Osteoblast (primary cell): ENCODE data around the gene SPTBN5. TPM values are rescaled to one million over a fixed set of nuclear protein-coding genes. Genes with fewer than 3 reads are reported as not detected.

Experiments
- DNase-seq: peaks from one replicate; pipeline ENCODE4 v3.0.0; 2011; ENCODE audit warnings: low spot score, mixed read lengths; ENCODE audit not compliant: insufficient read length; ENCODE audit errors: missing footprints
- H2AFZ ChIP-seq: 2 replicates; pipeline ENCODE4 v1.6.0; 2011; ENCODE audit warnings: mild to moderate bottlenecking, low read length
- H3K27ac ChIP-seq: 2 replicates; pipeline ENCODE4 v1.5.1; 2011; ENCODE audit warnings: mild to moderate bottlenecking, low read depth, low read length, moderate library complexity
- H3K27me3 ChIP-seq: 2 replicates; pipeline ENCODE4 v1.6.0; 2012; ENCODE audit warnings: mild to moderate bottlenecking, control low read depth, inconsistent platforms, low read length, moderate library complexity; ENCODE audit not compliant: insufficient read depth
- H3K36me3 ChIP-seq: 2 replicates; pipeline ENCODE4 v1.5.1; 2011; ENCODE audit warnings: mild to moderate bottlenecking, low read length, control low read depth, moderate library complexity; ENCODE audit not compliant: insufficient read depth
- H3K4me1 ChIP-seq: 2 replicates; pipeline ENCODE4 v1.5.1; 2011; ENCODE audit warnings: mild to moderate bottlenecking, low read length, control low read depth, moderate library complexity; ENCODE audit not compliant: insufficient read depth
- H3K4me2 ChIP-seq: 2 replicates; pipeline ENCODE4 v1.6.0; 2011; ENCODE audit warnings: mild to moderate bottlenecking, low read length; ENCODE audit not compliant: insufficient read depth
- H3K4me3 ChIP-seq: fragments of 200-600 bp; sonication (generic); 3 replicates; pipeline ENCODE4 v1.5.1; 2012; ENCODE audit warnings: mild to moderate bottlenecking, low read length, inconsistent platforms; ENCODE audit not compliant: insufficient read depth
- H3K79me2 ChIP-seq: 2 replicates; pipeline ENCODE4 v1.6.0; 2012; ENCODE audit warnings: mild to moderate bottlenecking, low read length, control low read depth, inconsistent platforms; ENCODE audit not compliant: insufficient read depth
- H3K9me3 ChIP-seq: 2 replicates; pipeline ENCODE4 v1.5.1; 2011; ENCODE audit warnings: low read depth, low read length, control low read depth
- H4K20me1 ChIP-seq: 2 replicates; pipeline ENCODE4 v1.6.0; 2012; ENCODE audit warnings: mild to moderate bottlenecking, low read length, control low read depth; ENCODE audit not compliant: insufficient read depth
- total RNA-seq: library from RNA; depleted of rRNA; stranded (reverse); fragments of >200 nt; gene quantifications from 2 replicates; pipeline ENCODE4 v1.2.3, GENCODE V29; 2012
- TF ChIP-seq, protein P1 (sequence below): IDR thresholded peaks from 2 replicates; pipeline ENCODE4 v1.5.1; 2011; ENCODE audit warnings: mild to moderate bottlenecking, low read depth, low read length, moderate library complexity; ENCODE audit errors: extremely low read depth

Gene SPTBN5
- total RNA-seq, 1 donor: 0.36 TPM

DNA sequence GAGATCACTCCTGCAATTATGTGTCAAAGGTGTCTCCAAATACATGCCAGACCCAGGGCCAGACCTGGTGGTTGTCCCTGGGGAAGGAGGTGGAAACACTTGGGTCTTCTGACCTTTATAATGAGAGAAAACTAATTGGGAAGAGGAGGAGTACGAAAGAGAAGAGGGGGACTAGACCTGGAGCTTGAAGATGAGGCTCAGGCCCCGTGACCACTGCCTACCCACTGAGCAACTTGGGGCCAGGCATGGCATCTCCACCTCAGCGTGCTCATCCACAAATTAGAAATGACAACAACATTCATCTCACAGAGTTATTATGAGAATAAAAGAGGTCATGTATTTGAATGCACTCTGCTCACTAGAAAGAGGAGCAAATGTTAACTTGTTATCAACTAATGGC lies 19.4 kb upstream of the SPTBN5 start:
- Histone ChIP-seq H2AFZ (no peak overlapping the region), H3K79me2 (no peaks in the 10 kb centered on the region), H3K4me3 (no peak overlapping the region), H3K27ac (no peak overlapping the region), H3K4me2 (no peak overlapping the region), H3K4me1 (peaks cover 10% of the 10 kb centered on the region), H3K36me3 (peaks cover 10% of the 10 kb centered on the region), H4K20me1 (peaks cover 12% of the 10 kb centered on the region), H3K9me3 (no peaks in the 10 kb centered on the region), H3K27me3 (no peaks in the 10 kb centered on the region)
- no peak for DNase-seq
- TF ChIP-seq, protein P1, sequence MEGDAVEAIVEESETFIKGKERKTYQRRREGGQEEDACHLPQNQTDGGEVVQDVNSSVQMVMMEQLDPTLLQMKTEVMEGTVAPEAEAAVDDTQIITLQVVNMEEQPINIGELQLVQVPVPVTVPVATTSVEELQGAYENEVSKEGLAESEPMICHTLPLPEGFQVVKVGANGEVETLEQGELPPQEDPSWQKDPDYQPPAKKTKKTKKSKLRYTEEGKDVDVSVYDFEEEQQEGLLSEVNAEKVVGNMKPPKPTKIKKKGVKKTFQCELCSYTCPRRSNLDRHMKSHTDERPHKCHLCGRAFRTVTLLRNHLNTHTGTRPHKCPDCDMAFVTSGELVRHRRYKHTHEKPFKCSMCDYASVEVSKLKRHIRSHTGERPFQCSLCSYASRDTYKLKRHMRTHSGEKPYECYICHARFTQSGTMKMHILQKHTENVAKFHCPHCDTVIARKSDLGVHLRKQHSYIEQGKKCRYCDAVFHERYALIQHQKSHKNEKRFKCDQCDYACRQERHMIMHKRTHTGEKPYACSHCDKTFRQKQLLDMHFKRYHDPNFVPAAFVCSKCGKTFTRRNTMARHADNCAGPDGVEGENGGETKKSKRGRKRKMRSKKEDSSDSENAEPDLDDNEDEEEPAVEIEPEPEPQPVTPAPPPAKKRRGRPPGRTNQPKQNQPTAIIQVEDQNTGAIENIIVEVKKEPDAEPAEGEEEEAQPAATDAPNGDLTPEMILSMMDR: no peak

DNA sequence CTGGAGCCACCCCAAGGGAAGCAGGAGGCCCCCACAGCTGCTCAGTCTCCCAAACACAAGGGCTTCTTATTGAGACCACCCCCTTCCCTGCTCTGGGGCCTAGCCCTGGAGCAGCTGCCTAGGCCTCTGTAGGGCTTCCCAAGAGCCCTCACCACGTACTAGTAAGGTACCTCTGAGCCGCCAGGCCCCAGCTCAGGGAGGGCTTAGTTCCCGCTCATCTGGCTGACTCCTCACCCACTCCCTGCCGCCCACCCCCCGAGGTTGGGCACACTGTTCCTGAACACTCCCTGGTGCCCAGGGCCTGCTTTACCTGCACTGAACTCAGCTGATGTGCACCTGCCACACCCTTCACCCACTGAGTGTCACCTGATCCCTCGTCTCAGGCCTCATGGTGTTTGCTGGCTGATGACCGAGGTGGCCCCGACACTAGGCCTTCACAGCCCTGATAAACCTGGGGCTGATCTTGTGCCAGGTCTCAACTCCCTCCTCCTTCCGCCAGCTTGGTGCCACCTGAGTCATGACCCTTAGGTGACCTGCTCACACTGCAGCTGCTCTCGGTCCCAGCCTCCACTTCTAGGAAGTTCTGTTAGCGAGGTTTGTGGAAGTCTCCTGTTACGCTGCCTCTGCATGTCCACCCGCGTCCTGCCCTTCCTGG lies 18.0 kb upstream of the SPTBN5 start:
- H3K9me3 ChIP-seq: no peaks in the 10 kb centered on the region
- H2AFZ ChIP-seq: no peak overlapping the region
- TF ChIP-seq, protein P1: no peak
- H3K79me2 ChIP-seq: no peaks in the 10 kb centered on the region
- no peak overlapping the region for H3K4me3 ChIP-seq
- no peak overlapping the region for H3K4me2 ChIP-seq
- no peaks in the 10 kb centered on the region for H3K4me1 ChIP-seq
- H3K27me3 ChIP-seq: no peaks in the 10 kb centered on the region
- peaks cover 2% of the 10 kb centered on the region for H4K20me1 ChIP-seq
- H3K36me3 ChIP-seq: peaks cover 16% of the 10 kb centered on the region
- DNase-seq: no peak
- no peak overlapping the region for H3K27ac ChIP-seq

DNA sequence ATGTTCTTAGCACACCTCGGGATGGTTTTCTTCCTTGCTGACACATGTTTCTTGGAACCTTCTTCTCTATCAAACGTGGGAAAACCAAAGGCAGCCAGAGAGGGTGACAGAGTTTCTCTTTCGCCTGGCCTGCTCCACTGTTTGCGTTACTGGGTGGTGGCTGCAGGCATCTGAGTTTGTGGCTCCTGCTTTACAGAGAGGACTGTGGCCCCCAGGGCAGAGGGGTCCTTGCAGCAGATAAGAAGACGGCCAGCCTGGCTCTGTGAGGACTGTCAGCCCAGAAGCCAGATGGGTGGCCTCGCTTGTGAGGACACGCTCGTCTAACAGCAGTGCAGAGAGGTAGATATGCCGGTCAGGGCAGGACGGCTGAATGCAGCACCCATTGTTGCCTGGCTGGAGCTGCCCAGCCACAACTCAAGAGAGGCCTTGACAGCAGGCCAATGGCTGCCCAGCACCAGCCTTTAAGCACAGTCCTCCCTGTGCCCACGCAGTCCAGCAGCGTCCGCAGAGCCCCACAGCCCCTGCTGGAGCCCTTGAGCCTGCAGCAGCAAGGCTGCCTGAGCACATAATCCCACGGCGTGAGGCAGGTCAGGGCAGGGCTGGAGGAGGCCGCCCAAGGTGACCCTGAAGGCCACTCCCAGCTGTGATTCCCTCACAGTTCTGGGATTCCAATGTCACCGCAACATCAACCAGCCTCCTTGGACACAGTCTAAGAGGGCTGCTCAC lies 15.0 kb upstream of the SPTBN5 start:
- peaks cover 32% of the 10 kb centered on the region for H3K36me3 ChIP-seq
- H3K27ac ChIP-seq: no peak overlapping the region
- TF ChIP-seq, protein P1: no peak
- no peaks in the 10 kb centered on the region for H3K79me2 ChIP-seq
- no peaks in the 10 kb centered on the region for H3K27me3 ChIP-seq
- H3K4me1 ChIP-seq: no peaks in the 10 kb centered on the region
- DNase-seq: no peak
- no peak overlapping the region for H3K4me3 ChIP-seq
- H3K9me3 ChIP-seq: no peaks in the 10 kb centered on the region
- H2AFZ ChIP-seq: no peak overlapping the region
- no peak overlapping the region for H3K4me2 ChIP-seq
- peaks cover 16% of the 10 kb centered on the region for H4K20me1 ChIP-seq

DNA sequence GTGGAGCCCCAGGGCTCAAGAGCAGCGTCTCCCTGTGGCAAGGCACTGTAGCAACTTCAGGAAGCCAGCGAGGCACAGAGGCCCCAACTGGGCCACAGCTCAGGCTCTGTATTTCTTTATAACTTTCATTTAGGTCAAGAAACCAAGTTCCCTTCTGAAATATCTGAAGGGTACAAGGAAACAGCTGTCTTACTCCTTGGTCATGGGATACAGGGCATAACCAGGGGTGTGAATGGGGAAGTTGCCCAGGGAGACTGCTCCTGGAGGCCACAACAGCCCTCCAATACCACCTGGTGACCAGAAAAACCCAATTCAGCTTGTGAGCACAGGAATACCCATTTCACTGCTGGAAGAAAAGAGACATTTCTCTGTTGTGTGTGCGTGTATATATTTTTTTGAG lies 13.3 kb upstream of the SPTBN5 start:
- peaks cover 36% of the 10 kb centered on the region for H3K36me3 ChIP-seq
- peaks cover 22% of the 10 kb centered on the region for H4K20me1 ChIP-seq
- H3K4me3 ChIP-seq: no peak overlapping the region
- H3K4me2 ChIP-seq: no peak overlapping the region
- no peaks in the 10 kb centered on the region for H3K27me3 ChIP-seq
- TF ChIP-seq, protein P1: no peak
- H2AFZ ChIP-seq: no peak overlapping the region
- no peaks in the 10 kb centered on the region for H3K9me3 ChIP-seq
- no peaks in the 10 kb centered on the region for H3K79me2 ChIP-seq
- no peak overlapping the region for H3K27ac ChIP-seq
- no peak for DNase-seq
- H3K4me1 ChIP-seq: no peaks in the 10 kb centered on the region
